ENCODE data around the gene TMEM213.

The TMEM213 gene

DNA sequence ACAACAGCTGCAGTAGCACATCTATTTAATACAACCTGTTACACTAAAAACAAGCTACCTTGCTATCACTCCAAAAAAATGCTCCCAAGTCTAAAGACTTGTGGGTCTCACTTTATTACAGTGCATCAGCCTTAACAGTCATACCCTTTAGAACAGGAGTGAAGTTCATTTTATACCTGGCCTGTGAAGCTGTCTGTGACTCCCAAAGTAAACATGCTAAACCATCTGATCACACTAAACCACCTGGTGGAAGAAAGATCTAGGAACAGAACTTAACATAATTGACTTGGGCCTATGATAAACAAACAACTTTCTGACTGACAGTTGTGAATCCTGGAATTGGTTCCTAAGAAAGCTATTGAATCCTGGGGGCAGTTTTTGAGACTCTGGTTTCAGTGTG lies 81.1 kb downstream of the TMEM213 start:
- DNase-seq, result no peak

DNA sequence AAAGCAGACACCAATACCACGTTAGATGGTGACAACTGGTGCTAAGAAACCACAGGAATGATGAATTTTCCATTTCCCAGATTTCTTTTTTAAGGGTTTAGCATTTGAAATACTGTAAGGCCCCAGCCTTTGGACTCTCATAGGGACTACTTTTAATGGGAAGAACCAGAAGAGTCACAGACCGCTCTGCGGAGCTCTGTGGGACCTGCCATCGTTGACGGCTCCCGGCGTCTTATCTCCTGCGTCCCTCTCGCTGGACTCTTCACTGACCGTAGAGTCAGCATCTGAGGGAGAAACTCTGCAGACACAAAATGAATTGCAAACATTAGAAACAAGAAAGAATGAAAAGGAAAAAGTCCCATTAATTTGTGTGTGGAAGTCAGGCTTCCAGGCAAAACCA lies 81.6 kb downstream of the TMEM213 start:
- no peak for DNase-seq

DNA sequence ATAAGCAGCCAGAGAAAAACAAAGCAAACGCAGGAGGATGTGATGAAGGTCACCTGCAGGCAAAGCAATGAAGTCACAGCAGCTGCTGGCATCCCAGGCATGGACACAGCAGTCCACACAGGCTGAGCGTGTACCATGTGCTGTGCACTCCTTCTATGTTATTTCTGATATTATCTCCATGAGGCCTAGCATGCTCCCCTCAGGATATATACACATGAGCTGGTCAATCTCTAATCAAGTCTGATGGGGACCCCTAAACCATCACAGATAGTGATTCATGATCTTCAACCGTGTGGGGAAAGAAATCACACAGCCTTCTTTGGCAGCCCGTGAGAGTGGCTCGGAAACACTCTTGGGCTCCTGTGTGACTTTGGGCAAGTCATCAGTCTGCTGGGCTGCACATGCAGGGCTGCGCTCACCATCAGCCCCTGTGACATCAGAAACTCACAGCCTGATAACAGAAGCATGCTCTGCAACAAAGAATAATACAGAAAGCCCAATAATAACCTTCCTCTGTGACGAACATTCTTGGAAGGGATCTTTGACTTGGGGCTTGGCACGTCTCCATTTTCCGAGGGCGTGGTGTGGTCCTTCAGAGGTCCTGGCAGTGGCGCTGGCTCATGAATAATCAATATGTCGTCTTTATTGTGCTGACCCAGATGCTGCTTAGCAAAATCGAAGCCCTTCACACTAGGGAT lies 83.2 kb downstream of the TMEM213 start:
- no peak for DNase-seq

DNA sequence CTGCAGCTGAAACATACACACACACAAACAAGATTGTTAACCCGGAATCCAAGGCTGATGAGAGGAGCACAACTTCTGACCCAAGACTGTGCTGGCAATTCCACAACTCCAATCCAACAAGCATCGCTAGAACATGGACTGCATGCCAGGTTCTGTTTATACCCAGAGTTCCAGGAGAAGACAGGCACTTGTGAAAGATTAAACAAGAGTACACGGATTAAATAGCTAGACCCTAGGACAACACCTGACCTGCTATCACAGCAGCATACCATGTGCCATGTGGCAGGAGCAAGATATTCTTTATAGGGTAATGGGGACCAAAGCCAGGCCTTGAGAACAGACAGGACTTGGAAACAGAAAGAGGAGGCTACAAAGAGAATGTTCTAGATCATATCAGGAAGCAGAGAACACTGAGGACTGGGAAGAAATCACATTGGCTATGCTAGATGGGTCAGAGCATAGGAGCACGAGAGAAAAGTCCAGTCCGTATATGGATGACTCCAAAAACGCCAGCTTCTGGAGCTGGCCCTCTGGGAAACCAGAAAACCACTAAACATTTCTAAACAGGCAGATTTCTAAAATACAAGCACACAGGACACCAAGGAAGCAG lies 83.9 kb downstream of the TMEM213 start:
- DNase-seq, result no peak

- no peak for DNase-seq
Observed at GRCh38 chr7:138882249-138882648, 84.5 kb downstream of the TMEM213 start.

DNA sequence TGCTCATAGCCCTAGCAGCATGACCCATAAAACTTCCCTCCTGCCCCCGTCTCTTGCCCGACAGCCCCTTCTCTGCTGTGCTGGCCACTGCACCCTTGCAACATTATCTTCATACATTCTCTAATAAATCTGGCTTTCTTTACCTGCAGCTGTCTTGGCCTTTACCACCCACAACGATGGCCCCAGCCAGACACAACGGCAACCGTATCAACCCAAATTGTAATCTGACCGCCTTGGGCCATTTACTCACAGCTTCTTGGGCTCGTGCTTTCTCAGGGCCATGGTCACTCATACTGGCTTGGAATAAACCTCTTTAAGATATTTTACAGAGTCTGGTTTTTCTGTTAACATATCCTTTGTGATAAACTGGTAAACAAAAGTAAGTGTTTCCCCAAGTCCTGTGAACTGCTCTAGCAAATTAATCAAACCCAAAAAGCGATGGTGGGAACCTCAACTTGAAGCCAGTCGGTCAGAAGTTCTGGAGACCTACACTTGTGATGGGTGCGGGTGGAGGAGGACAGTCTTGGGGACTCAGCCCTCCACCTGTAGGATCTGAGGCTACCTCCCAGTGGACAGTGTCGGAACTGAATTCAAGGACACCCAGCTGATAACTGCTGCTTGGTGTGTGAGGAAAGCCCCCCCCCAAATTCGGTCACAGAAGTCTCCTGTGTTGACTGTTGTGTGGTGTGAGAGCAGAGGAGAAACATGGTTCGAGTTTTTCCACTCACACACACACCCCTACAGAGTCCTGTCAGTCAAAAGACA lies 87.8 kb downstream of the TMEM213 start:
- DNase-seq, result no peak

- DNase-seq, result no peak
Observed at GRCh38 chr7:138886501-138886917, 88.7 kb downstream of the TMEM213 start.

DNA sequence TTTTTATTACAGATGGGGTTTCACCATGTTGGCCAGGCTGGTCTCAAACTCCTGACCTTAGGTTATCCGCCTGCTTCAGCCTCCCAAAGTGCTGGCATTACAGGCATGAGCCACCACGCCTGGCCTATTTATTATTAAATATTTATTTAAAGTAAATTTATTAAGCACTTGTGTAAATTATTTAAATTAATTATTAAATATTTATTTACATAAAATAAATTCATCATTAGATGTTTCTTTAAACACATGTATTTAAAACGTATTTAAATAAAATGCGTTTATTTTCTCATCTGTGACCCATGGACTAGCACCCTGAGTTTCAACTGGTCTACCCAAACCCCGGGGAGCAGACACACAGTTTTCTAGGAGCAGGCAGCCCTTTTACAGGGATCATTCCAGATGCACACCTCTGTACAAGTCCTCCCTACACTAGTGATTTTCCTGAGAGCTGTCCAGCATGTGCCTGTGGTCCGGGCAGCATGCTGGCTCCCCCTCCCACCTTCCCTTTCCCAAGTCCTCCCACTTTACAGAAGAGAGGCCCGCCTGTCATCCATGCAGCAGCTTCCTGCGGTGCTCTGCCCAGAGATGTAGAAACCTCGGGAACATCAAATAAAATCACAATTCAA lies 89.4 kb downstream of the TMEM213 start:
- no peak for DNase-seq

All from T1000 (cell line).